Measurements from ENCODE around the gene NKTR. TPM values are rescaled to one million over a fixed set of nuclear protein-coding genes. Genes with fewer than 3 reads are reported as not detected.
A peak's percentile ranks its signal among the peaks of the same experiment; 100 is the strongest.

NKTR gene
- total RNA-seq, 4 donors from 2014 or later, result 18.0 to 112 (median 50.7) TPM

- no peaks in the 10 kb centered on the region for H3K9me3 ChIP-seq
- H3K4me3 ChIP-seq, result peak overlapping the region; percentile 67 to 86 (median 78)
- intact Hi-C loops (cut with DNase I), result no loop called here
- no peak for DNase-seq
- 46% methylated on average over 2 of the region's 3 CpGs; no CpG with 5 or more reads in 1 of the 2 donors for WGBS, 2 donors
- no peaks in the 10 kb centered on the region for H3K27me3 ChIP-seq
- peaks cover 0 to 26% (median 0%) of the 10 kb centered on the region in 3 donors for H3K36me3 ChIP-seq
- H3K27ac ChIP-seq, result peak overlapping the region; percentile 84 to 96 (median 94)
- H3K4me1 ChIP-seq, result peaks cover 36 to 71% (median 47%) of the 10 kb centered on the region in 3 donors
- TF ChIP-seq CTCF (IDR thresholded peaks at IDR 0.05), result no peak
- TF ChIP-seq POLR2A (IDR thresholded peaks at IDR 0.05), result no peak
These were observed 52.7 kb downstream of the NKTR start for GRCh38 chr3:42653303-42653559.

GRCh38 chr3:42653560-42654330 is 53.3 kb downstream of the NKTR start, which contains the start of gene ZBTB47:
ZBTB47 (plus strand) TSS chr3:42653697; CDS start chr3:42658356, 4,659 bp downstream.
- Histone ChIP-seq H3K27me3 (no peaks in the 10 kb centered on the region), H3K9me3 (no peaks in the 10 kb centered on the region), H3K4me1 (peaks cover 36 to 75% (median 52%) of the 10 kb centered on the region in 3 donors), H3K36me3 (peaks cover 0 to 26% (median 3%) of the 10 kb centered on the region in 3 donors), H3K4me3 (peak within 1 kb of the TSS; percentile 67 to 86 (median 78)), H3K27ac (peak within 1 kb of the TSS; percentile 84 to 96 (median 94))
- 0% methylated on average over 3 of the region's 31 CpGs; no CpG with 5 or more reads in 1 of the 2 donors for WGBS, 2 donors
- TF ChIP-seq CTCF (IDR thresholded peaks at IDR 0.05) (no peak), POLR2A (IDR thresholded peaks at IDR 0.05) (no peak)
- intact Hi-C loops (cut with DNase I), result no loop called here
- no peak for DNase-seq

- H3K4me1 ChIP-seq, result peaks cover 36 to 83% (median 54%) of the 10 kb centered on the region in 3 donors
- 2 to 5% methylated on average over 4 to 10 of the region's 94 CpGs for WGBS, 2 donors
- no peak for DNase-seq
These were observed 54.1 kb downstream of the NKTR start for GRCh38 chr3:42654331-42655201.

GRCh38 chr3:42655331-42655888 is 54.9 kb downstream of the NKTR start:
- TF ChIP-seq POLR2A (IDR thresholded peaks at IDR 0.05) (no peak), CTCF (IDR thresholded peaks at IDR 0.05) (no peak)
- H3K27ac ChIP-seq, result peak overlapping the region; percentile 84 to 96 (median 94)
- intact Hi-C loops (cut with DNase I), result no loop called here
- peaks cover 3 to 24% (median 8%) of the 10 kb centered on the region in 3 donors for H3K36me3 ChIP-seq
- 67 to 100% methylated on average over 1 of the region's 4 CpGs for WGBS, 2 donors
- H3K9me3 ChIP-seq, result no peaks in the 10 kb centered on the region
- peaks cover 36 to 88% (median 54%) of the 10 kb centered on the region in 3 donors for H3K4me1 ChIP-seq
- no peak for DNase-seq
- H3K27me3 ChIP-seq, result no peaks in the 10 kb centered on the region
- H3K4me3 ChIP-seq, result peak overlapping the region; percentile 67 to 86 (median 78)

More at GRCh38 chr3:42654331-42655201, 54.1 kb downstream of the NKTR start:
- Histone ChIP-seq H3K27me3 (no peaks in the 10 kb centered on the region), H3K27ac (peak overlapping the region; percentile 84 to 96 (median 94)), H3K36me3 (peaks cover 1 to 26% (median 3%) of the 10 kb centered on the region in 3 donors), H3K4me3 (peak overlapping the region; percentile 67 to 86 (median 78)), H3K9me3 (no peaks in the 10 kb centered on the region)
- intact Hi-C loops (cut with DNase I), result no loop called here
- TF ChIP-seq POLR2A (IDR thresholded peaks at IDR 0.05), result peak in 1 of 4 donors; percentile 30
- TF ChIP-seq CTCF (IDR thresholded peaks at IDR 0.05), result no peak

Data from esophagus squamous epithelium (tissue), 5 donors.